BE2C (cell line): Measurements from ENCODE around the gene PDPK1.
"Not testable (repeated sequence)": the region's sequence is repeated elsewhere in the genome, so short reads cannot be mapped to it uniquely, and the experiment has no call there.

Experiments
- DNase-seq: peaks from one replicate; pipeline ENCODE4 v3.0.0-alpha.2; 2020
- H3K27me3 ChIP-seq: fragments of 250-450 bp; sonication (Bioruptor Pico); 2 replicates; pipeline ENCODE4 v1.5.1; 2020; ENCODE audit warnings: mild to moderate bottlenecking
- H3K36me3 ChIP-seq: fragments of 250-450 bp; sonication (Bioruptor Pico); 2 replicates; pipeline ENCODE4 v1.5.1; 2020; ENCODE audit warnings: mild to moderate bottlenecking
- H3K4me1 ChIP-seq: fragments of 250-450 bp; sonication (Bioruptor Pico); 2 replicates; pipeline ENCODE4 v1.5.1; 2020
- H3K4me3 ChIP-seq: 2 replicates; pipeline ENCODE4 v1.5.1; 2011; ENCODE audit warnings: low read depth, low read length
- H3K9me3 ChIP-seq: fragments of 250-450 bp; sonication (Bioruptor Pico); 2 replicates; pipeline ENCODE4 v1.5.1; 2020
- TF ChIP-seq, protein P1 (sequence below): IDR thresholded peaks from 2 replicates; pipeline ENCODE4 v1.5.1; 2012; ENCODE audit warnings: mild to moderate bottlenecking, low read depth, low read length

PDPK1 gene

DNA sequence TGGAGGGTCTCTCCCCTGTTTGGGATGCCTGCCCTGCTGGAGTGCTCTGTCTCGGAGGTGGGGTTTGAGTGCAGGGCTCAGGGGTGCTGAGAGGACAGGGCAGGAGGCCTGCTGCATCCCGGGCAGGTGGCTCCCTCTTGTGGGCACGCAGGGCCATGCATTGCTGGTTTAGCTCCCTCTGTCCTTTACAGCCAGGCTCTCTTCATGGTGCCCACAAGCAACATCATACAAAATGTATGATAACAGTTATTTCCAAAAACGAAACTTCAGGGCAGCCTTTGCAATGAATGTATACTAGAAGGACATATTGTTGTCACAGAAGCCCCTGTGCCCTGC is 22.9 kb downstream of the PDPK1 start:
- H3K36me3 ChIP-seq, H3K4me1 ChIP-seq, H3K4me3 ChIP-seq, H3K27me3 ChIP-seq, H3K9me3 ChIP-seq: not testable (repeated sequence)
- peak; percentile 69 for DNase-seq
- TF ChIP-seq, protein P1, sequence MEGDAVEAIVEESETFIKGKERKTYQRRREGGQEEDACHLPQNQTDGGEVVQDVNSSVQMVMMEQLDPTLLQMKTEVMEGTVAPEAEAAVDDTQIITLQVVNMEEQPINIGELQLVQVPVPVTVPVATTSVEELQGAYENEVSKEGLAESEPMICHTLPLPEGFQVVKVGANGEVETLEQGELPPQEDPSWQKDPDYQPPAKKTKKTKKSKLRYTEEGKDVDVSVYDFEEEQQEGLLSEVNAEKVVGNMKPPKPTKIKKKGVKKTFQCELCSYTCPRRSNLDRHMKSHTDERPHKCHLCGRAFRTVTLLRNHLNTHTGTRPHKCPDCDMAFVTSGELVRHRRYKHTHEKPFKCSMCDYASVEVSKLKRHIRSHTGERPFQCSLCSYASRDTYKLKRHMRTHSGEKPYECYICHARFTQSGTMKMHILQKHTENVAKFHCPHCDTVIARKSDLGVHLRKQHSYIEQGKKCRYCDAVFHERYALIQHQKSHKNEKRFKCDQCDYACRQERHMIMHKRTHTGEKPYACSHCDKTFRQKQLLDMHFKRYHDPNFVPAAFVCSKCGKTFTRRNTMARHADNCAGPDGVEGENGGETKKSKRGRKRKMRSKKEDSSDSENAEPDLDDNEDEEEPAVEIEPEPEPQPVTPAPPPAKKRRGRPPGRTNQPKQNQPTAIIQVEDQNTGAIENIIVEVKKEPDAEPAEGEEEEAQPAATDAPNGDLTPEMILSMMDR: peak; percentile 29; the same call in 1 of the 2 replicates

DNA sequence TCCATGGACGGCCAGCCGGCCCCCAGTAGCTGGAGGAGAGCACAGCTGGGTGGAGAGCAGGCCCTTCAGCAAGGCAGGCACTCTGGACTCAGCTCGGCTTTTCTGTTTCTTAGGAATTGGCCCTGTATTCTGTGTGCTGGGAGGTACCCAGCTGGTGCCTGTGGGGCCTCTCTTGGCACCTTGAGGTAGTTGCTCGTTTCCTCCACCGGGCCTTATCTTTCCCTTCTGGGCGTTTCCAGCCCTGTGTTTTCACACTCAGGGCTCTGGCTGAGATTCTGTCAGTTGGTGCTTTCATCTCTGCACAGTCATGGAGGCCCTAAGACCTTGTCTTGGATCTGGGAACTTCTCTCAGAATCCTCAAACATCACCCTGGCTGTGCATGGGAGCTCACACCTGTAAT is 29.7 kb downstream of the PDPK1 start:
- not testable (repeated sequence) for H3K27me3 ChIP-seq, H3K36me3 ChIP-seq, H3K4me3 ChIP-seq, DNase-seq, H3K4me1 ChIP-seq, H3K9me3 ChIP-seq

DNA sequence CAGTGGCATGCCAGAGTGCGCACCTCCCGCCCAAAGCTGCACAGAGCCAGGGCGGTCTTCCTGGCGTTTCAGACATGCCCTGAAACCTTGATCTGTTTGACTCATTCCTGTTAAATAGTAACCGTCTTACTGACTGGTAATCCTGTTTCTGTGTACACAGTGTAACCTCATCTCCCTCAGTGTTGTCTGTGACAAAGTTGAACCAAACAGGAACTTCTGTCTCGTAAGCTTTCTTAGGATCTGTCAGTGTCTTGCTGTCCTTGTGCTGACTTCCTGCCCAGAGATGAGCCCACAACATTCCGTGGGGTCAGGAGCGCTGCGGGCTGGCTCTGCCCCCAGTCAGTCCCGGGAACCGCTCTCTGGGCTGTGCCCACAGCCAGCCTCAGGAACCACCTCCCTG is 30.8 kb downstream of the PDPK1 start:
- H3K27me3 ChIP-seq, H3K4me1 ChIP-seq, DNase-seq, H3K4me3 ChIP-seq, H3K36me3 ChIP-seq, H3K9me3 ChIP-seq: not testable (repeated sequence)

DNA sequence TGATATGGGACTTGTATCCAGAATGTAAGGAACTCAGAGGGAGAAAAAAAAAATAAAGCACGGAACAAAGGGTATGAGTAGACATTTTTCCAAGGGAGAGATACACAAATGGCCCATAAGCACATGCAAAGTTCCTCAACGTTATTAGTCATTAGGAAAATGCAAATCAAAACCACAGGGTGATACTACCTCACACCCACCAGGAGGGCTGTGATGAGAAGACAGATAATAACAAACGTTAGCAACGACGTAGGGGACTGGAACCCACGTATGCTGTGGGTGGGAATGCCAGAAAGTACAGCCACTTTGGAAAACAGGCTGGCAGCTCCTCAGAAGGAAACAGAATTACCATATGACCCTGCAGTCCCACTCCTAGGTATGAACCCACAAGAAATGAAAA is 34.9 kb downstream of the PDPK1 start:
- not testable (repeated sequence) for H3K9me3 ChIP-seq, DNase-seq, H3K4me1 ChIP-seq, H3K4me3 ChIP-seq, H3K27me3 ChIP-seq, H3K36me3 ChIP-seq

DNA sequence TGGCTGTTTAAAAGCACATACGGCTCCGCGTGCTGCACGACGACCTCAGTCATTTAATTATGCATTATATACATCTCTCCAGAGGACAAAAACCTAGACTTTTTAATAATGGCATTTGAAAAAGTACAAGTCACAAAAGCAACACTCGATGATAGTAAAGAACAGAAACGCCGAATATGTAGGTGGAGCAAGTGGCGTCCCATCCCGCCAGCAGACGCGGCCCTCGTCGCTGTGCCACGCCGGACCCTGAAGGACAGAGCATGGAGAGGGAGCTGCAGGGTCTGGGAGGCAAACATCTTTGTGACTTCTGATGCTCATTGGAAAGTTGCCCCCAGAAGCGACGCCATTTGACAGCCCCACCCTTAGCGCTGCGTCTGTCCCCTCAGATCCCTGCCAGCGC is 38.0 kb downstream of the PDPK1 start:
- not testable (repeated sequence) for H3K9me3 ChIP-seq, H3K4me1 ChIP-seq, H3K36me3 ChIP-seq, H3K4me3 ChIP-seq, DNase-seq, H3K27me3 ChIP-seq

DNA sequence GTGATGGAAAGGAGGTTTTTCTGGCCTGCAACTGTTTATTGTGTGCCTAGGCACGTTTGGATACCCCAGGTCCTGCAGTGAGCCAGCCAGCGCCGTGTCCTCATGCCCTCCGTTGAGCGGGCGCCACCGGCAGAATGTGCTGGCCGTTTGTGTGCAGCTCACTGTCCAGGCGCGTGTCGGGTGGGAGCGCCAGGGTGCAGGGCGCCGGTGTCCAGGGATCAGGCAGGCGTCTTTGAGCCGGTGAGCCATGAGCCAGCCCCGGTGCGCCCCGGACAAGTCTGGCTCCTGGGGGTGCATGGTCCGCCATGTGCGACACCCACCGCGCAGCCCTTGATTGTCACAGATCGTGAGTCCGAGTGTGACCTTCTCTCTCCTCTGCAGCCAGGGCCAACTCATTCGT is 39.2 kb downstream of the PDPK1 start:
- not testable (repeated sequence) for H3K4me1 ChIP-seq, H3K36me3 ChIP-seq, H3K9me3 ChIP-seq, H3K4me3 ChIP-seq, DNase-seq, H3K27me3 ChIP-seq

DNA sequence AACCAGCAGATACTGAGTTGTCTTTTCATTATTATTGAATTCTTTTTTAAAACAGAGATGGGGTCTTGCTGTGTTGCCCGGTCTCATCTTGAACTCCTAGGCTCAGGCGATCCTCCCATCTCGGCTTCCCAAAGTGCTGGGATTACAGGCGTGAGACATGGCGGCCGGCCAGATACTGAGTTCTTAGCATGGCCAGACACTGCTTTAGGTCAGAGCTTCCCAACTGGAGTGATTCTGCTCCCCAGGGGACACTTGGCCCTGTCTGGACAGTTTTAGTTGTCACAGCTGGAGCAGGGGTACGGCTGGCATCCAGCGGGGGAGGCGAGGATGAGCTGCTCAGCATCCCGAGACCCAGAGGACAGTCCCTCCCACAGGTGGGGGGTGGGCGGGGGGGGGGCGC is 41.1 kb downstream of the PDPK1 start:
- H3K4me1 ChIP-seq, H3K36me3 ChIP-seq, H3K9me3 ChIP-seq, DNase-seq, H3K27me3 ChIP-seq, H3K4me3 ChIP-seq: not testable (repeated sequence)

DNA sequence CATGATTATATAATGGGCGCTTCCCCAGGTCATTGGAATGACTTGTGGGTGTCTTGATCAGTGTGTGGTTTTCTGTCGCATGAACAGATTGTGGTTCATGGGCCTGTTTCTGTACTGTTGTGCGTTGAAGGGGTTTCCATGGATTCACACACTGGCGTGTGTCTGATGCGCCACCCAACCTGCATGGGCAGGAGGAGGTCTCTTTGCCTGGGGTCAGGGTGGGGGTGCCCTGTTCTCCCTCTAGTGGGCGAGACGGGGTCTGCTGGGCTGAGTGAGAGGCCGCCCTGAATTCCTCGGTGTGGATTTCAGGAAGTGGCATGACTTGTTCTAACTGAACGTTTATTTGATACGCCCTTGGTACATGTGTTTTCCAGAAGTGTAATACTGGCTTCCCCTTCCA is 42.3 kb downstream of the PDPK1 start:
- H3K36me3 ChIP-seq, H3K9me3 ChIP-seq, H3K27me3 ChIP-seq, H3K4me1 ChIP-seq, H3K4me3 ChIP-seq: not testable (repeated sequence)
- DNase-seq: peak; percentile 39
- TF ChIP-seq, protein P1: peak; percentile 20

DNA sequence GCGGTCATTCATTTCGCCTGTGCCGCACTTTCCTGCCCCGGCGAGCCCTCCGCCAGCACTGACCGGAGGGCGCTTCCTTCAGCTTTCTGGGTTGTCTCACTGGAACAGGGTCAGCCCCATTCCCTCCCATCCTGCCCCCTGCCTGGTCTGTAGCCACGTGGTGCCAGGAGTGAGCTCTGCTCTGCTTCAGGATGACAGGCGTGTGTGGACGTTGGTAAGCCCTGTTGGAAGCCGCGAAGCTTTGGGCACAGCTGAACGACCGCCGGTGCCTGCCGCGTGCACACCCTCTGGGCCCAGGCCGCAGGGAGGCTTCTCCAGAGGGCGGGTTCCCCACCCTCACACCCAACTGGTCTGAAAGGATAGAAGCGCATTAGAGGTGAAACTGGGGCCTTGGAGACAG is 43.0 kb downstream of the PDPK1 start:
- H3K4me1 ChIP-seq, H3K4me3 ChIP-seq, H3K27me3 ChIP-seq, DNase-seq, H3K9me3 ChIP-seq, H3K36me3 ChIP-seq: not testable (repeated sequence)

DNA sequence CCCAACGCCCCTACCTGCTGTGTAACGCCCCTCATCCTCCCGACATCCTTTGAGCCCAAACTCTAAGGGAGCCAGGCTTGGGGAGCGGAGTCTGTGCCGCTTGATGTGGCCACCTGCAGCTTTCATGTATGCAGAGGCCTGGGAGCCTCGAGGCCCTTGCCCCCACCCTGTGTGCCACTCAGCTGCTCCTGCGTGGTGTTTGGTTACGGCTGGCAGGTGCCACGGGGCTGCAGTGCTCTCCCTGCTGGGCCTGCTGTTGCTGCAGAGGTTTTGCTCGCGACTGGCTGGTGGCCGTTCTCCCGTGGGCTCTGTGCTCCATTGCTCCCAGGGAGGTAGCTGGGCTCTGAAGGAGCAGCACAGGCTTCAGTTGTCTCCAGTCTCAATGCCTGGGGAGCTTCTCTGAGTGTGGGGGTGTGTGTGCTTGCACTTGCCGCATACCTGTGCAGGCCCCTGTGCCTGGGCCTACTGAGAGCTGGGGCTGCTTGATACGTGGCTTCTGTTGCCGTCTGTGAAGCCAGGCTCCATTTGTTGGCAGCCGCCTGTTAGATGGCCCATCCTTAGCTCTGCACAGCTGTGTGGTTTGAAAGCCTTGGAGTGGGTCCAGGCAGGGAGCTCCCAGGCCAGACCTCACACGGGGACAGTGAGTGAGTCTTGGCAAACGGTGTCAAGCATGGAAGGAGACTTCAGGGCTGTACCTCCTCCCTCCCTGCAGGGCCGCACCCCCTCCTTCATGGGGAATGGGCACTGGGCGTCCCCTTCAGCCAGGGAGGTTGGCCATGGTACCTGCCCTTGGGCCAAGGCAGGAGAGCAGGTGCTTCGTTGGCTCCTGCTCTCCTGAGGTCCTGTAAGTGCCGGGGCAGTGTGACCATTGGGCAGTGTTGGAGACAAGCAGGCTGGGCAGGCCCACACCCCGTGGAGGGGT is 47.2 kb downstream of the PDPK1 start:
- TF ChIP-seq, protein P1: no peak
- H3K4me1 ChIP-seq: no peaks in the 10 kb centered on the region
- no peak overlapping the region for H3K4me3 ChIP-seq
- no peaks in the 10 kb centered on the region for H3K9me3 ChIP-seq
- no peak for DNase-seq
- no peaks in the 10 kb centered on the region for H3K27me3 ChIP-seq
- peaks cover 37% of the 10 kb centered on the region for H3K36me3 ChIP-seq
